ENCODE results near the gene BLM.

GRCh38 chr15:90760661-90761232 is 43.6 kb downstream of the BLM start:
- TF ChIP-seq CTCF (IDR thresholded peaks at IDR 0.05): no peak
- TF ChIP-seq ZNF302 (CRISPR knock-in tag; IDR thresholded peaks at IDR 0.05): no peak
- TF ChIP-seq EP300 (IDR thresholded peaks at IDR 0.05): no peak
- no peak for TF ChIP-seq RCOR1 (IDR thresholded peaks at IDR 0.05; ENCODE audit: low read depth, low read length)
- TF ChIP-seq USF2 (IDR thresholded peaks at IDR 0.05): no peak
- TF ChIP-seq GATA3 (IDR thresholded peaks at IDR 0.05; ENCODE audit: borderline replicate concordance): no peak
- no peak for TF ChIP-seq POLR2A (IDR thresholded peaks at IDR 0.05; ENCODE audit: low read length)
- no peak for TF ChIP-seq KDM5A (IDR thresholded peaks at IDR 0.05)
- TF ChIP-seq MAX (IDR thresholded peaks at IDR 0.05): no peak
- no peak for TF ChIP-seq JUN (IDR thresholded peaks at IDR 0.05)
